ENCODE measurements around the gene EFNA4.

Gene EFNA4

DNA sequence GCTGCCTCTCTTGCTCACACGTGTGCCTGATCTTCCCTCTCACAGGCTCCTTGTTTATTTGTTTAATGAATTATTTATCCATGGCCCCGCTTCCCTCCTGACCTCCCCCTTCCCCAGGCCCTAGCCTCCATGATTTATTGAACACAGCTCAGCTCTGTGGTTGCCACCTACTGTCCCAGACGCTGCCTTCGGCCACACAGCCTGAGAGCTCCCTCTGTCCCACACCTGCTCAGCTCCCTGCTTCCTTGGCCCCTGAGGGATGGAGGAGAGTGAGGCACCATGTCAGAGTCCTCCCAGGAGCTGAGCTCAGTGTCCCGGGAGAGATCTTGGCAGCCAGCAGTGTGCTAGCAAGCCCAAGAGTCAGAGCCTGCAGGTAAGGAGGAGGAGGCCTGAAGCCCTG, 12.0 kb downstream of the EFNA4 start:
- peak; percentile 27 for DNase-seq

DNA sequence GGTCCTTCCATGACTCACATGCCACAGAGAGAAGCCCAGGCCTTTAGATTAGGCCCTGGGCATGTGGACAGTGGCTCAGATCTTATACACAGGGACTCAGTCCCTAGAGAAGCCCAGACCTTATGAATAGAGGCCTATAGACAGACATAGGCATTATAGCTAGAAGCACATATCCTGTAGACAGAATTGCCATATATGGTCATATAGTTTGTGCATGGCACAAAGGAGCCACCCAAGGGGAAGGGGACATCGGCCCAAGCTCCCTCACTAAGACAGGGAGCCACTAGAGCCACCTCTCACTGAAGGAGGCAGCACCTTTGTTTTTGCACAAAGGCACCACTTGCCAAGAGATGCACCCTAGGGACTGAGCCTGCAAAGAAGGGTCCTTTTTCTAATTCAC, 12.8 kb downstream of the EFNA4 start:
- no peak for DNase-seq

DNA sequence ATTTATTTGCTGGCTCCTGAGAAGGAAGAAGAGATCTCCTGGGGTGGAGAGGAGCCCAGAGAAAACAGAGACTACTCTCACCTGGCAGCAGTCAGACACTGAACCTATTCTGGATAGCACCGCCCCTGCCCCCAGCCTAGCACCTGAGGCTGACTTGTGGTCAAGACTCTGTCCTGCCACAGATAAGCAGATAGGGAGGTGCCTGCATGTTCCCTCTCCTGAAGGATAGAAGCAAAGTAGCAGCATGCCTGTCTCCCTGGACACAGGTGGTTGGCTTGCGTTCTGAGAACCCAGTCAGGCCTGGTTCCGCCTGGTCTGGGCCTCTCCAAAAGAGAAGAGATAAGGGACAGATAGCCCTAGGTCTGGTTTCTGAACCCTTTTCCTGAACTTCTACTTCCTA, 13.8 kb downstream of the EFNA4 start:
- peak; percentile 28 for DNase-seq

DNA sequence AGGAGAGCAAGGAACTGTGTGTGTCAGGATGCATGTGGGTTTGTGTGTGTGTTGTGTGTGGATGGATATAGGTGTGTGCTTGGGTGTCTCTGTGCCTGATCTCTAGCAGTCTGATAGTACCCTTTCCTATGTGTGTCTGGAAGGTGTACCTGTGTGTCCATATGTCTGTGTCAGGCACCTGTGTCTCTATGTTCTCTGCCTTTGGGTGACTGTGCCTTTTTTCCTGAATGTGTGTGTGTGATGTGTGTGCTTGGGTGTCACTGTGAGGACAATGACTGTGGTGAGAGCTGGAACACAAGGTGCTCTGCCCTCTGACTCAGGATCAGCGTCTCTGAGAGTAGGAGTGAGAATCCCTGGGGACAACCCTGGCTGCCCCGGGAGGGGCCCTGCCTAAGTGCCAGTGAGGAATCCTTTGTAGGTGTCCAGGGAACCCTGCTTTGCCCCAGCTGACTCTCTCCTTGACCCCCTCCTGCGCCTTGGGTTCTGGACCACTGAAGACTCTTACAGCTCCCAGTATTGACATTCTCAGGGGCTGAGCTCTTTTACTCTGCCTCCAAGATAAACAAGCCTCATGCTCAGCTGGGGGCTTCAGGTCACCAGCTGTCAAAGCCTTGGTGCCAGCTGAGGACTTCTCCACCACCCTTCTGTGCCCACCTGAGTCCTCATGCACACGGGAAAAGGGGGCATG, 14.4 kb downstream of the EFNA4 start:
- DNase-seq: peak; percentile 51

DNA sequence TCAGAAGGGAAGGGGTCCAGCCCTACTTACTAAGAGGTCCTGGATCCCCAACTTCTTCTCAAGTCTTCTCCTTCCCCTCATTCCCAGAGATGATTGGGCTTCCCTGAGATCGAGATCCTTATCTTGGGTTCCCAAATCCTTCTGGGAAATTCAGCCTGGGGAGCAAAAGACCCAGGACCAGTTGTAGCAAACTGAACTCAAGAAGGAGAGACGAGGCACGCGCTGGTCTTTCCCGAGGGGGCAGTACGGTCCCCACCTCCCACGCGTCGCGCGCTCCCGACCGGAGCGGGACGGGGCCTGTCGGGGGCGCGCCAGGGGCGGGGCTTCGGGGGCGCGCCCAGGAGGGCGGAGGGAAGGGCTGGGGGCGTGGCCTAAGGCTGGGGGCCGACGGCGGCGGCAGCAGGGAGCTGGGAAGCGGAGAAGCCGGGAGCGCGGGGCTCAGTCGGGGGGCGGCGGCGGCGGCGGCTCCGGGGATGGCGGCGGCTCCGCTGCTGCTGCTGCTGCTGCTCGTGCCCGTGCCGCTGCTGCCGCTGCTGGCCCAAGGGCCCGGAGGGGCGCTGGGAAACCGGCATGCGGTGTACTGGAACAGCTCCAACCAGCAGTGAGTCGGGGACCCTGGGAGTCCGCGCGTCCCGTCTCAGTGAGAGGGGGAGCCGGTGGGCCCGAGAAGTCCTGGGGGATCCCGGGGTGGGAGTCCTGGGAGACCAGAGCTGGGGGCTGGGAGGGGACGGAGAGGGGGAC, 15.1 kb downstream of the EFNA4 start, which contains the start of gene EFNA3:
Gene EFNA3 (plus strand): TSS at position 369 of the 741 bp plus-strand sequence. CDS start 105 bp downstream, at position 474.
- DNase-seq: peak; percentile 74

DNA sequence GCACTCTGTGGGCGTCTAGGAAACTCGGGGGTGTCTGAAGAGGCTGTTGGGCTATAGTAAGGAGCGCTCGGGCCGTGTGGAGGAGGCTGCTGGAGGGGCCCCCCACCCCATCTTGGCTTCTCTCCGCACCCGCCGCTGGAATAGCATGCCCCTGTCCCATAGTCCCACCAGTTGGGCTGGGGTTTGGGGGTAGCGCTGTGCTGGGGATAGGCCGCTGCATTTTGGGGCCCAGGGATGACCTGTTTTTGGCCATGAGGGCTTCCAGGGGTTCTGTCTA, 15.6 kb downstream of the EFNA4 start:
- no peak for DNase-seq

DNA sequence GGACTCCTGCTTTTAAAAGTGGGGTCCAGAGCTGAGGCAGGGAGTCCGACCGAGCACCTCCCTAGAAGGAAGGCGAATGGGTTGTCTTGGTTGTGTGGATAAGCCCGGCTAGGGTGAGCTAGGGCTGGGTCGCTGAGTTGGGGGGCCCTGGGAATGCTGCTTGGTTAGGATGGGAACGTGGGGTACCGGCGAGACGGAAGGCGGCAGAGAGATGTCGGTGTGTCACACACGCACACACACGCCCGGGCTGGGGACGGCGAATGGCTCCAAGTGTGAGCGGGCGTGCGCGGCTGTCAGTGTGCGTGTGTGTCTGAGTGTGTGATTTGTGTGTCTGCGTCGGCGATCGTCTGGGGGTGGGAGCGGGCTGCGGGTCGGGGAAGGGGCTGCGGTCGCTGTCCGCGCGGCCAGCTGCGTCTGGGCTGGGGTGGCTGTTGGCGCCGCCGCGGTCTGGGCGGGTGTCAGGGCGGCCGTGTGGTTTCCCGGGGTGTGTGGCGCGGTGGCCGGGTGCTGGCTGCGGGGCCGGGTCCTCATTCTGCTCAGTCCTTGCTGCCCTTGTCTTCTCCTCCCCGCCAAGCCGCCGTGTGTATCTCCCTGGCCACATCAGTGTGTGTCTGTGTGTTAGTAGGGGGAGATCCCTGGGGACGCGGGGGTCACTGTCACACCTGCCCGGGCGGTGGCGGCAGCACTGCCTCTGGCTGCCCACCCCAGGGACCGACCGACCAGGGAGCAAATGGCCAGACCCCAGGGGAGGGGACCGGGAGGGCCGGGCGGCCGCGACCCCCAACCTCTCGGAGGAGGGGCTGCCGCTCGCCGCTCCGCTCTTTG, 16.2 kb downstream of the EFNA4 start:
- peak; percentile 71 for DNase-seq

DNA sequence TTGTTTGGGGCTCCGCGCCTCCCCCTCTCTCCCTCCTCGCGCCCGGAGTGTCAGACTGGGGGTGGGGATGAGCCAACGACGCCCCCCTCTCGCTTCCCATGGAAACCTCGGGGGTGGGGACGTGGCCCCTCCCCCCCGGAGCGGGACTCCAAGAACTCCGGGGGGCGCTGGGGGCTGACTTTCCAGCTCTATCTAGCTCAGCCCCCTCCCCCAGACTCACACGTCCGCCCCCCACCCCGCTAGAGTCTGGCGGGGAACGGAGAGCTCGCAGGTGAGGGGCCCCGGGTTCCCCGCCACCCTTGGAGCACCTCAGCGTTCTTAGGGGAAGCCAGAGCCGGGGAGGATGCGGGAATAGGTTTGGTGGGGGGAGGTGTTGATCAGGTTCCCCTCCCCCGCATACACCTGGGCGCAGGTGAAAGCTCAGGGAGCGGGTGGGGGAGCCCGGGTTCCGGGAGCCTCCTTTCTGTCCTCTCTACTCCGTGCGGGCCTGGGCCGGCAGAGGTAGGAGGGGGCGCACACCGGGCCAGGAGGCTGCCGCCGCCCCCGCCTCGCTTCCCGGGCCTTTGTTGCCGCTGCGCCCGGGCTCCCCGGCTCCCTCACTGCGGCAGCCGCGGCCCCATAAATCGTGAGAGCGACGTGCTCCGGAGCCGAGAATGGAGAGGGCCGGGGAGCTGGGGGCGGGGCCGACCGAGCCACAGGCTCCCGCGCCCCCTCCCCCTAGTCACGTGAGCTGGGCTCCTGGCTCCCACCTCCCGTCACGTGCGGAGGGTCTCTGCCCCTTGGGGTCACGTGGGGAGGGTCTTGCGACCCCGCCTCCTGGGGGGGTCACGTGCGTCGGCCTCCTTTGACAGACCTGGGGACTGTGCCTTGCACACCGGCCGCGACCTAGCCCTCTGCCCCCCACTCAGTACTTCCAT, 17.0 kb downstream of the EFNA4 start:
- peak; percentile 83 for DNase-seq

DNA sequence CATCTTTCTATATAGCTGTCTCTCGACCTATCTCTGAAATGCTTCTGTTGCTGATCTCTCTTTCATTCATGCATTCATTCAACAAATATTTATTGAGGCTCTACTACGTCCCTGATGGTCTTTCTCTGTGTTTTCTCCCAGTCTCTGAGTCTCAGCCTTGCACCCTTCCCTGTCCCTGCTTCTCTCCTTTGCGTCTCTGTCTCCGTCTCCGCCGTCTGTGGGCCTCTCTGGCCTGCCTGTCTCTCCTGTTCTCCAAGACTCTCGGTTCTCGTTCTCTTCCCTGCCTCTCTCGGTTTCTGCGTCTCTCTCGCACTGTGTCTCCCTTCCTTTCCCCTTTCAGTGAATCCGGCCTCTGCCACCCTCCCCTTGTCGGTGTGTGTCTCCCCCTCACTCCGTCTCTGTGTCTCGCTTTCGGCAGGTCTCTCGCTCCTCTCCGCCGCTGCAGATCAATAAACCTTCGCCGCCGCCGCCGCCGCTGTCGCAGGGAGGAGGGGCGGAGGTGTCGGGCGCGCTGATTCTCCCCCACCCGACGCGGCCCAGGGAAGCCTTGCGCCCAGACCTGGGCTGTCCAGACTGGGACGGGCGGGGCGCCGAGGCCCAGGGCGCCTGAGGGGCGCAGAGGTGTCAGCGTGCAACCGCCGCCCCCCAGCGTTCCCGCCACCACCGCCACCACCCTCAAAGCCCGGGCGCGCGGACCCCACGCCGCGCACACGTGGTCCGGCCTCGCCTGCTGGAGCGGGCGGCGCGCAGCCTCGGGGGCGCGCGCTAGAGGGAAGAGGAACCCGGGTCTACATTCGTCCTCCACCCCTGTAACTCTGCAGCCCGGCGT, 18.1 kb downstream of the EFNA4 start:
- DNase-seq: peak; percentile 66

DNA sequence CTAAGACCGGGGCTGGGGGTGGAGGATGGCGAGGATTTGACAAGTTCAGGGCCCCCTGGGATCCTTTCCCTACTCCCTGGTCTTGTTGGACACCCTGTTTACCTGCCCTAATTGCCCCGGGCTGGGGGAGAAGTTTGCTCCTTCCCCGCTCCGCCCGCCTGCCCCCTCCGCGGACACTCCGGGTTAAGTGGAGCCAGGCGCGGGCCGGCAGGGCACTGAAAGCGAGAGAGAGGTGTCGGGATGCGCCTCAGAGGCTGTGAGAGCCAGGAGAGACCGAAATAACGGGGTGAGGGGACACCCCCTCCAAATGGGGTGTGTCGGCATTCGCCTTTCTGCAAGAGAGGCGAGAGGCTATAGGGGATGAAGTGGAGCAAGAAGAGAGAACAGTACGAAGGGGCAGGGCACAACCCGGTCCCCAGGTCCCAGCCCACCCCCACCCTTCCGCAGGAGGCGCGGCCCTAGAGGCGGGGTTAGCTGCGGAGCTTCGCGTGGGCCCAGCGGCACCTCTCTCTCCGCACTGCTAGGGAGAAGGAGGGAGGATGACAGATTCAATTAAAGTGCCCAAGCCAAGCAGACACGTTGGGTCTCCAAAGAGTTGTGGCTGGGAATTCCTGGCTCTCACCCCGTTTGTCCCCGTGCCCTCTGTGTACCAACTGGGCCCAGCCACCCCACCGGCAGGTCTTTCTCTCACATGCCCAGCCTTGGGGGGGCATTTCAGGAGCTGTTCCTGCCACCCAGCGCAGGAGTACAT, 18.9 kb downstream of the EFNA4 start:
- DNase-seq: peak; percentile 66

DNA sequence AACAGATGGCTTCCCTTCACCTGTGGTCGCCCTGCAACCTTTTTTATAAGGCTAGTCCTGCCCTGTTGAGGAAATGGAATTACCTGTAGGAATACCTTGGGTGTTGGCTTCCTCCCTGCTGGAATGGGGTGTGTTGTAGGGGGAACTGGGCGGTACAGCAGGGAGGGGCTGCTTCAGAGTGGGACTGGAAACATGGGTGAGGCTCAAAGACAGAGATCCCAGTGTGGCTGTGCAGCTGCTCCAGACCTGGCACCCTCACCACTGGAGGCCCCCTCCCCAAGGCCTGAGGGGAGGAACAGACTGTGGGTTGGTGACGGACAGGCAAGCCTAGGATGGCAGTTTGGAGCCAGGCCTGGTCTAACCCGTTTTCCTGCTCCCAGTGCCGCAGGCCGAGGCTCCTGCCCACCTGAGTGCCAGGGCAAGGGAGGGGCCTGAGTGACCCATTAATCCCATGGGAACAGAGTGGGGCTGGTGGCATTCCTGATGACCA, 19.6 kb downstream of the EFNA4 start:
- peak; percentile 46 for DNase-seq

DNA sequence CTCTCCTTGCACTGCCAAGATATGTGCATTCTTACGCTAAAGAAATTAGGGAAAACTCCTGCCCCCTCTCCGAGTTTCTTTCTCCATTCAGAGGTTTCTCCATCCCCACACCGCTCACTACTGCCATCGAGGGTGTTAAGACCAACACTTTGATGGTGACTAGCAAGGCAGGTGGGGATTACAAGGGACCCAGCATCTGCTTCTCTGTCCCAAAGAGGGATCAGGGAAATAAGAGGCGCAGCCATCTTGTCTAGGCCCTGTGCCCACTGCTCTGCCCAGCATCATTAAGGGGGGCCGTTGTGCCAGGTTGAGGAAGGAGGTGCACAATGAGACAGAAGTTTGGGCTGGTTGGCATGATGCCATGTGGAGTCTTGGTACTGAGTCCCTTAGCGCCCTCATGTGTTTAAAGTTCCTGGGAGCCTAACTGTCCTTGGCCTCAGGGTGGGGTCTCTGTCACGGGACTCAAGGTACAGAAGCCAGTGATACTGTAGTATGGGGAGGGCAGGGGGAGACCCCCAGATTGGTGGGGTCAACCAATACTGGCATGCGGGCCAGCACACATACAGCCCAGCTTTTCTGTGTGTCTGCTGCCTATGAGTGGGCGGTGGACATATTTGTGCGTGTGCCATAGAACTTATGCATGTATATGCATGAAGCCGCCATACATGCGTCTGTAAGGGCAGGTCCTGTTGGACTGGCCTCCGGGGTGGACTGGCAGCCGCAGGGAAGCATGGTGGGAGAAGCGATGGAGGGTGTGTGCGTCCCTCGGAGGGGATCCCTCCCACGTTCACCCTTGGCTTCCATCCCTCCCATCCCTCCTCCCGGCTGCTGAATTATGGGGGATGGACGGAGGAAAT, 20.6 kb downstream of the EFNA4 start:
- DNase-seq: peak; percentile 82

DNA sequence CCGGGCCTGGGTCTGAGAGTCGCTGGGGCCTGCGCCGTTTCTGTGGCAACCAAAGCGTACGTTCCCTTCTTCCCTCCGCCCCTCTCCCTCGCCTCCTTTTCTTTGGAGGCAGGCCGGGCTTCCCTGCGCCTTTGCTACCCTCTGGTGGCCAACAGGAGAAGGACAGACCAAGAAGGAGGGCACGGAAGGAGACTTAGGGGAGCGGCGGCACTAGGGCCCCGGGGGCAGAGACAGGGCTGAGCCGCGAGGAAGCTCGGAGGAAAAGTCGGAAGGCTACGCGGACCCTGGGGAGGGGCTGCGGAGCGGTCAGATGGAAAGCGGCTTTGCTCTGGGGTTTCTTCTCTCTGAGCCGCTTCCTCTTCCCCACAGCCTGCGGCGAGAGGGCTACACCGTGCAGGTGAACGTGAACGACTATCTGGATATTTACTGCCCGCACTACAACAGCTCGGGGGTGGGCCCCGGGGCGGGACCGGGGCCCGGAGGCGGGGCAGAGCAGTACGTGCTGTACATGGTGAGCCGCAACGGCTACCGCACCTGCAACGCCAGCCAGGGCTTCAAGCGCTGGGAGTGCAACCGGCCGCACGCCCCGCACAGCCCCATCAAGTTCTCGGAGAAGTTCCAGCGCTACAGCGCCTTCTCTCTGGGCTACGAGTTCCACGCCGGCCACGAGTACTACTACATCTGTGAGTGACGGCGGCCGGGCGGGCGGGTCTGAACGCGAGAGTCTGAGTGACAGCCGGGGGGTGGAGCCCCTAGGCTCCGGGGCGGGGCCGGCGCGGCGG, 21.4 kb downstream of the EFNA4 start:
- DNase-seq: peak; percentile 96

DNA sequence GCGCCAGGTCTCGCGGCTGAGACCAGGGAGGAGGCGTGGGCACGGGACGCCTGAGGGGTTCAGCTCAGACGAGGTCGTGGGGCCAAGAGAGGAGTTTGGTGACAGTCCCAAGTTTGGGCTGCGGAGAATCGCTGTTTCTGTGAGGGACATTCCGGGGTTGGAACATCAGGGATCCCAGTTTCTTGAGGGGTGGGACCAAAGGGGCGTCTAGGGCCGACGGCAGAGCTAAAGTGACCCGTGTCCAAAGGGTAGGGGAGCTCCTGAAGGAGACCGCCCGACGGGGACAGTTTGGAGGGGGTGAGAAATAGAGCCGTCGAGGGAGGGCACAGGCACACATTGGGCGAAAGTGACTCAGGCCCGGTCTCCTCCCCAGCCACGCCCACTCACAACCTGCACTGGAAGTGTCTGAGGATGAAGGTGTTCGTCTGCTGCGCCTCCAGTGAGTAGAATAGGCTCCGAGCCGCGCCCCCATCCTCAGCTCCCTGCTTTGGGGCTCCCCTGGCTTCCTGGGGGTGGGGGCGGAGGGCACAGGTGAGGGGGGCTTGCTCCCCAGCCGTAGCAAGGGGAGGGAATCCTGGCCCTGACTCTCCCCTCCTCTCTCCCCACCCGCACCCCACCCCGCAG, 22.1 kb downstream of the EFNA4 start:
- DNase-seq: peak; percentile 83

DNA sequence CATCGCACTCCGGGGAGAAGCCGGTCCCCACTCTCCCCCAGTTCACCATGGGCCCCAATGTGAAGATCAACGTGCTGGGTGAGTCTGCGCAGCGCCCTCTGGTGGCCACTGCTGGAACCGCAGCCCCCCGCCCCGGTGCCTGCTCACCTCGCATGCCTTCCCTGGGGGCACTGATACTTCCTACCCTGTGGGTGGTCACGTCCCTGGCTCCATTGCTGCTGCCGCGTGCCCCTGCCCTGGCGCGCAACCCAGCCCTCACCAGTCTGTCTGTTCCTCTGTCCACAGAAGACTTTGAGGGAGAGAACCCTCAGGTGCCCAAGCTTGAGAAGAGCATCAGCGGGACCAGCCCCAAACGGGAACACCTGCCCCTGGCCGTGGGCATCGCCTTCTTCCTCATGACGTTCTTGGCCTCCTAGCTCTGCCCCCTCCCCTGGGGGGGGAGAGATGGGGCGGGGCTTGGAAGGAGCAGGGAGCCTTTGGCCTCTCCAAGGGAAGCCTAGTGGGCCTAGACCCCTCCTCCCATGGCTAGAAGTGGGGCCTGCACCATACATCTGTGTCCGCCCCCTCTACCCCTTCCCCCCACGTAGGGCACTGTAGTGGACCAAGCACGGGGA, 22.7 kb downstream of the EFNA4 start:
- DNase-seq: peak; percentile 70

DNA sequence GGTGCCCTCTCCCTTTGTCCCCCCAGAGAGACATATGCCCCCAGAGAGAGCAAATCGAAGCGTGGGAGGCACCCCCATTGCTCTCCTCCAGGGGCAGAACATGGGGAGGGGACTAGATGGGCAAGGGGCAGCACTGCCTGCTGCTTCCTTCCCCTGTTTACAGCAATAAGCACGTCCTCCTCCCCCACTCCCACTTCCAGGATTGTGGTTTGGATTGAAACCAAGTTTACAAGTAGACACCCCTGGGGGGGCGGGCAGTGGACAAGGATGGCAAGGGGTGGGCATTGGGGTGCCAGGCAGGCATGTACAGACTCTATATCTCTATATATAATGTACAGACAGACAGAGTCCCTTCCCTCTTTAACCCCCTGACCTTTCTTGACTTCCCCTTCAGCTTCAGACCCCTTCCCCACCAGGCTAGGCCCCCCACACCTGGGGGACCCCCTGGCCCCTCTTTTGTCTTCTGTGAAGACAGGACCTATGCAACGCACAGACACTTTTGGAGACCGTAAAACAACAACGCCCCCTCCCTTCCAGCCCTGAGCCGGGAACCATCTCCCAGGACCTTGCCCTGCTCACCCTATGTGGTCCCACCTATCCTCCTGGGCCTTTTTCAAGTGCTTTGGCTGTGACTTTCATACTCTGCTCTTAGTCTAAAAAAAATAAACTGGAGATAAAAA, 23.5 kb downstream of the EFNA4 start:
- DNase-seq: no peak

All from DMS53 (cell line).